OCI-LY7 (cell line): ENCODE data around the gene CDC5L. TPM values are rescaled to one million over a fixed set of nuclear protein-coding genes. Genes with fewer than 3 reads are reported as not detected.

Experiments
- BruUV-seq: library from RNA; stranded (reverse); fragments of 400-500 nt; replicated peaks from 2 replicates; lab custom pipeline; 2021; lab: Mats Ljungman, UMichigan
- CTCF ChIA-PET: fragments of 300-600 bp; sonication (Branson Sonifier 250); formaldehyde crosslinking; loops from one replicate; lab custom pipeline; 2022; ENCODE audit warnings: antibody characterized with exemption; ENCODE audit not compliant: unreplicated experiment; lab: Charles Lee
- POLR2A ChIA-PET: fragments of 300-600 bp; sonication (Branson Sonifier 250); formaldehyde crosslinking; loops from one replicate; lab custom pipeline; 2022; ENCODE audit warnings: antibody characterized with exemption; lab: Charles Lee
- DNase-seq: peaks from one replicate; pipeline ENCODE4 v3.0.0-alpha.2; 2015; ENCODE audit warnings: low spot score
- H2AFZ ChIP-seq: fragments of 200-600 bp; sonication (generic), shearing (Covaris generic); 2 replicates; pipeline ENCODE4 v1.6.1; 2014; ENCODE audit warnings: mild to moderate bottlenecking, antibody characterized with exemption, low read length, moderate library complexity
- H3K27ac ChIP-seq: fragments of 200-600 bp; sonication (generic); 2 replicates; pipeline ENCODE4 v1.5.1; 2014; ENCODE audit warnings: mixed run types, low read depth, mild to moderate bottlenecking, moderate library complexity, low read length, inconsistent platforms; ENCODE audit not compliant: poor library complexity, severe bottlenecking
- H3K36me3 ChIP-seq: fragments of 200-600 bp; sonication (generic); 2 replicates; pipeline ENCODE4 v1.6.1; 2014; ENCODE audit warnings: mild to moderate bottlenecking, antibody characterized with exemption, low read length, moderate library complexity, mixed read lengths; ENCODE audit not compliant: insufficient read depth
- H3K4me1 ChIP-seq: fragments of 200-600 bp; sonication (generic); 2 replicates; pipeline ENCODE4 v1.5.1; 2014; ENCODE audit warnings: mild to moderate bottlenecking, low read length; ENCODE audit not compliant: insufficient read depth, poor library complexity, severe bottlenecking
- H3K4me2 ChIP-seq: fragments of 200-600 bp; sonication (generic); 2 replicates; pipeline ENCODE4 v1.6.1; 2014; ENCODE audit warnings: mild to moderate bottlenecking, low read length
- H3K4me3 ChIP-seq: fragments of 200-600 bp; sonication (generic); 2 replicates; pipeline ENCODE4 v1.5.1; 2014; ENCODE audit warnings: mild to moderate bottlenecking, low read depth, low read length; ENCODE audit not compliant: poor library complexity, severe bottlenecking
- H3K79me2 ChIP-seq: fragments of 200-600 bp; sonication (generic); 2 replicates; pipeline ENCODE4 v1.6.1; 2016; ENCODE audit warnings: low read depth, mild to moderate bottlenecking, low read length, moderate library complexity, mixed read lengths; ENCODE audit not compliant: insufficient read depth
- H3K9me2 ChIP-seq: fragments of 200-600 bp; sonication (generic); 2 replicates; pipeline ENCODE4 v1.6.1; 2016; ENCODE audit warnings: mild to moderate bottlenecking, low read length, mixed read lengths; ENCODE audit not compliant: insufficient read depth
- H3K9me3 ChIP-seq: fragments of 200-600 bp; sonication (generic); 2 replicates; pipeline ENCODE4 v1.6.1; 2014; ENCODE audit warnings: mild to moderate bottlenecking, mixed run types, low read length, mixed read lengths
- H4K20me1 ChIP-seq: fragments of 200-600 bp; sonication (generic); 2 replicates; pipeline ENCODE4 v1.6.1; 2014; ENCODE audit warnings: mild to moderate bottlenecking, antibody characterized with exemption, low read length, moderate library complexity, mixed read lengths; ENCODE audit not compliant: insufficient read depth
- CTCF ChIP-seq: fragments of 200-600 bp; sonication (generic); conservative IDR thresholded peaks from 2 replicates; pipeline ENCODE4 v1.5.1; 2014; ENCODE audit warnings: mild to moderate bottlenecking, antibody characterized with exemption, low read length, moderate library complexity, mixed read lengths
- EZH2phosphoT487 ChIP-seq: fragments of 200-600 bp; sonication (generic); IDR thresholded peaks from 2 replicates; pipeline ENCODE4 v1.6.1; 2018; ENCODE audit warnings: low read depth, borderline replicate concordance, mild to moderate bottlenecking, mixed run types, antibody characterized with exemption, low read length, moderate library complexity, mixed read lengths
- intact Hi-C: fragments of 100-400 bp; cut with micrococcal nuclease; formaldehyde crosslinking; loops from one replicate; pipeline ENCODE4 v1.10.0; 2022; ENCODE audit not compliant: unreplicated experiment
- total RNA-seq, 2 experiments: library from RNA; depleted of rRNA in 1 of 2; stranded (reverse); fragments of >200 nt in 1 of 2; shearing (Covaris generic) in 1 of 2; gene quantifications; 2 replicates each; pipeline ENCODE4 v1.2.3, GENCODE V29; 2014 to 2022

Gene CDC5L
- total RNA-seq, 2 experiments from 2014 or later = 21.5 to 24.0 TPM

GRCh38 chr6:44442236-44442635, 54.7 kb downstream of the CDC5L start:
- TF ChIP-seq EZH2phosphoT487 = no peak
- no peak for TF ChIP-seq CTCF
- Histone ChIP-seq H3K4me1 (no peaks in the 10 kb centered on the region), H2AFZ (no peak overlapping the region), H3K9me3 (peaks cover 7% of the 10 kb centered on the region; the same call in 1 of the 2 replicates), H4K20me1 (no peaks in the 10 kb centered on the region), H3K9me2 (no peaks in the 10 kb centered on the region), H3K4me2 (no peak overlapping the region), H3K27ac (no peak overlapping the region), H3K79me2 (no peaks in the 10 kb centered on the region), H3K4me3 (no peak overlapping the region), H3K36me3 (peaks cover 98% of the 10 kb centered on the region)
- CTCF ChIA-PET = no interaction called here
- BruUV-seq = no TSS peak
- DNase-seq = no peak
- intact Hi-C loops = no loop called here
- POLR2A ChIA-PET = no interaction called here

GRCh38 chr6:44442833-44443444, 55.4 kb downstream of the CDC5L start:
- Histone ChIP-seq H3K79me2 (no peaks in the 10 kb centered on the region), H4K20me1 (no peaks in the 10 kb centered on the region), H3K4me1 (no peaks in the 10 kb centered on the region), H3K9me3 (peaks cover 7% of the 10 kb centered on the region; the same call in 1 of the 2 replicates), H2AFZ (no peak overlapping the region), H3K27ac (no peak overlapping the region), H3K36me3 (peaks cover 100% of the 10 kb centered on the region), H3K9me2 (no peaks in the 10 kb centered on the region), H3K4me3 (no peak overlapping the region), H3K4me2 (no peak overlapping the region)
- POLR2A ChIA-PET = no interaction called here
- TF ChIP-seq CTCF (no peak), EZH2phosphoT487 (no peak)
- intact Hi-C loops = no loop called here
- no peak for DNase-seq
- BruUV-seq = no TSS peak
- CTCF ChIA-PET = no interaction called here

GRCh38 chr6:44444853-44445252, 57.3 kb downstream of the CDC5L start:
- Histone ChIP-seq H3K79me2 (no peaks in the 10 kb centered on the region), H3K4me1 (no peaks in the 10 kb centered on the region)
- no TSS peak for BruUV-seq

More at GRCh38 chr6:44444853-44445252, 57.3 kb downstream of the CDC5L start:
- Histone ChIP-seq H3K9me3 (peaks cover 7% of the 10 kb centered on the region; the same call in 1 of the 2 replicates), H4K20me1 (no peaks in the 10 kb centered on the region), H3K4me3 (no peak overlapping the region), H3K9me2 (no peaks in the 10 kb centered on the region), H3K27ac (no peak overlapping the region), H3K4me2 (no peak overlapping the region), H3K36me3 (peaks cover 92% of the 10 kb centered on the region), H2AFZ (no peak overlapping the region)
- TF ChIP-seq CTCF (no peak), EZH2phosphoT487 (no peak)
- POLR2A ChIA-PET = interaction anchor here (1.0 kb wide), 1 partner anchor 13 kb away, joined by 3 read pairs; no protein-coding TSS in a partner anchor
- DNase-seq = no peak
- CTCF ChIA-PET = no interaction called here
- intact Hi-C loops = no loop called here
